MM.1S (cell line): ENCODE measurements around the gene ZMYND10.

ENCODE experiments used
- DNase-seq: peaks from one replicate; pipeline ENCODE4 v3.0.0-alpha.2; 2015
- H2AFZ ChIP-seq: fragments of 300-600 bp; sonication (generic); 2 replicates; pipeline ENCODE4 v1.6.0; 2016; ENCODE audit warnings: antibody characterized with exemption, low read length
- H3F3A ChIP-seq: fragments of 300-600 bp; sonication (generic); 2 replicates; pipeline ENCODE4 v1.6.1; 2016; ENCODE audit warnings: mild to moderate bottlenecking, antibody characterized with exemption, low read length, moderate library complexity, mixed read lengths; ENCODE audit not compliant: insufficient read depth
- H3K27ac ChIP-seq: fragments of 300-600 bp; sonication (generic); 2 replicates; pipeline ENCODE4 v1.5.1; 2016; ENCODE audit warnings: mild to moderate bottlenecking, low read length
- H3K27me3 ChIP-seq: fragments of 300-600 bp; sonication (generic); replicated peaks from 2 replicates; pipeline ENCODE4 v1.6.0; 2016; ENCODE audit warnings: low read length; ENCODE audit not compliant: insufficient read depth
- H3K36me3 ChIP-seq: fragments of 300-600 bp; sonication (generic); replicated peaks from 2 replicates; pipeline ENCODE4 v1.6.1; 2016; ENCODE audit warnings: mild to moderate bottlenecking, low read length, mixed read lengths; ENCODE audit not compliant: insufficient read depth
- H3K4me1 ChIP-seq: fragments of 300-600 bp; sonication (generic); 2 replicates; pipeline ENCODE4 v1.6.1; 2016; ENCODE audit warnings: low read length, mixed read lengths
- H3K4me2 ChIP-seq: fragments of 300-600 bp; sonication (generic); 2 replicates; pipeline ENCODE4 v1.6.0; 2016; ENCODE audit warnings: low read depth, low read length
- H3K4me3 ChIP-seq: fragments of 300-600 bp; sonication (generic); 2 replicates; pipeline ENCODE4 v1.5.1; 2016; ENCODE audit warnings: low read length, mixed read lengths
- H3K79me2 ChIP-seq: fragments of 300-600 bp; sonication (generic); 2 replicates; pipeline ENCODE4 v1.6.1; 2016; ENCODE audit warnings: mixed run types, low read length, mixed read lengths
- H3K9ac ChIP-seq: fragments of 300-600 bp; sonication (generic); 2 replicates; pipeline ENCODE4 v1.6.1; 2016; ENCODE audit warnings: low read length, mixed read lengths
- H3K9me2 ChIP-seq: fragments of 300-600 bp; sonication (generic); replicated peaks from 2 replicates; pipeline ENCODE4 v1.6.1; 2016; ENCODE audit warnings: mild to moderate bottlenecking, low read length, mixed read lengths; ENCODE audit not compliant: insufficient read depth
- H3K9me3 ChIP-seq: fragments of 300-600 bp; sonication (generic); replicated peaks from 2 replicates; pipeline ENCODE4 v1.6.1; 2016; ENCODE audit warnings: mild to moderate bottlenecking, low read length, mixed read lengths; ENCODE audit not compliant: insufficient read depth
- H4K20me1 ChIP-seq: fragments of 300-600 bp; sonication (generic); 2 replicates; pipeline ENCODE4 v1.6.1; 2016; ENCODE audit warnings: mild to moderate bottlenecking, low read length, moderate library complexity, mixed read lengths; ENCODE audit not compliant: insufficient read depth
- CTCF ChIP-seq: fragments of 300-600 bp; sonication (generic); IDR thresholded peaks from 2 replicates; pipeline ENCODE4 v1.5.1; 2016; ENCODE audit warnings: antibody characterized with exemption, low read length, mixed read lengths
- EZH2 ChIP-seq: fragments of 300-600 bp; sonication (generic); optimal IDR thresholded peaks from 2 replicates; pipeline ENCODE3; 2017; ENCODE audit warnings: low read depth, mild to moderate bottlenecking, antibody characterized with exemption, low read length, mixed read lengths
- EZH2phosphoT487 ChIP-seq: fragments of 300-600 bp; sonication (generic); IDR thresholded peaks from 2 replicates; pipeline ENCODE4 v1.6.1; 2018; ENCODE audit warnings: antibody characterized with exemption, low read length

Gene ZMYND10

GRCh38 chr3:50382722-50383121 lies 37.2 kb upstream of the ZMYND10 start:
- H3K4me2 ChIP-seq, result no peak overlapping the region
- no peak overlapping the region for H3K4me3 ChIP-seq
- H2AFZ ChIP-seq, result no peak overlapping the region
- H3K79me2 ChIP-seq, result no peaks in the 10 kb centered on the region
- TF ChIP-seq CTCF (no peak), EZH2phosphoT487 (no peak), EZH2 (no peak)
- no peak for DNase-seq
- no peaks in the 10 kb centered on the region for H3K36me3 ChIP-seq
- H3K27me3 ChIP-seq, result peaks cover 74% of the 10 kb centered on the region
- no peaks in the 10 kb centered on the region for H4K20me1 ChIP-seq
- H3F3A ChIP-seq, result no peaks in the 10 kb centered on the region
- H3K9me2 ChIP-seq, result no peaks in the 10 kb centered on the region
- no peaks in the 10 kb centered on the region for H3K4me1 ChIP-seq
- H3K9ac ChIP-seq, result no peak overlapping the region
- no peaks in the 10 kb centered on the region for H3K9me3 ChIP-seq
- no peak overlapping the region for H3K27ac ChIP-seq

GRCh38 chr3:50381383-50381782 lies 35.9 kb upstream of the ZMYND10 start:
- H3K36me3 ChIP-seq, result no peaks in the 10 kb centered on the region
- no peaks in the 10 kb centered on the region for H3K9me3 ChIP-seq
- no peak overlapping the region for H3K9ac ChIP-seq
- no peak overlapping the region for H2AFZ ChIP-seq
- H3K27me3 ChIP-seq, result peaks cover 61% of the 10 kb centered on the region
- H3K27ac ChIP-seq, result no peak overlapping the region
- no peak for TF ChIP-seq CTCF
- no peak for TF ChIP-seq EZH2
- no peak for TF ChIP-seq EZH2phosphoT487
- no peak for DNase-seq
- no peaks in the 10 kb centered on the region for H3K4me1 ChIP-seq
- no peaks in the 10 kb centered on the region for H3F3A ChIP-seq
- no peak overlapping the region for H3K4me3 ChIP-seq
- H4K20me1 ChIP-seq, result no peaks in the 10 kb centered on the region
- H3K79me2 ChIP-seq, result no peaks in the 10 kb centered on the region
- H3K9me2 ChIP-seq, result no peaks in the 10 kb centered on the region
- H3K4me2 ChIP-seq, result no peak overlapping the region

GRCh38 chr3:50380405-50381085 lies 35.0 kb upstream of the ZMYND10 start:
- H3F3A ChIP-seq, result no peaks in the 10 kb centered on the region
- no peaks in the 10 kb centered on the region for H3K9me2 ChIP-seq
- no peak overlapping the region for H3K9ac ChIP-seq
- DNase-seq, result no peak
- TF ChIP-seq EZH2phosphoT487 (no peak), CTCF (no peak), EZH2 (no peak)
- no peaks in the 10 kb centered on the region for H3K36me3 ChIP-seq
- H2AFZ ChIP-seq, result no peak overlapping the region
- H3K79me2 ChIP-seq, result no peaks in the 10 kb centered on the region
- peaks cover 56% of the 10 kb centered on the region for H3K27me3 ChIP-seq
- no peaks in the 10 kb centered on the region for H3K4me1 ChIP-seq
- H3K4me2 ChIP-seq, result no peak overlapping the region
- no peak overlapping the region for H3K4me3 ChIP-seq
- no peaks in the 10 kb centered on the region for H3K9me3 ChIP-seq
- no peaks in the 10 kb centered on the region for H4K20me1 ChIP-seq
- H3K27ac ChIP-seq, result no peak overlapping the region
